ENCODE data around the gene SLC35D1. TPM values are rescaled to one million over a fixed set of nuclear protein-coding genes. Genes with fewer than 3 reads are reported as not detected.
A peak's percentile ranks its signal among the peaks of the same experiment; 100 is the strongest.

The SLC35D1 gene
- total and polyA plus RNA-seq, 2 donors from 2014 or later: 5.7 to 11.8 TPM

GRCh38 chr1:67058242-67058641 lies 4.3 kb upstream of the SLC35D1 start:
- no peaks in the 10 kb centered on the region for H3K4me1 ChIP-seq (ENCODE audit: control insufficient read depth in 2 of 3, insufficient read depth in 2 of 3, low read depth in 1 of 3, low read length in 3 of 3)

GRCh38 chr1:67053535-67053784 lies 488 bp downstream of the SLC35D1 start:
- no peak for TF ChIP-seq CTCF (IDR thresholded peaks at IDR 0.05; ENCODE audit: borderline replicate concordance, extremely low read depth, insufficient read depth)
- Histone ChIP-seq H3K9me3 (ENCODE audit: control insufficient read depth in 2 of 3, insufficient read depth in 1 of 3, low read length in 3 of 3) (no peaks in the 10 kb centered on the region), H3K4me3 (ENCODE audit: low read length in 3 of 3) (peak overlapping the region; percentile 83 to 96 (median 95)), H3K27me3 (ENCODE audit: control insufficient read depth, insufficient read depth, low read length) (no peaks in the 10 kb centered on the region), H3K4me1 (ENCODE audit: control insufficient read depth in 2 of 3, insufficient read depth in 2 of 3, low read depth in 1 of 3, low read length in 3 of 3) (peaks cover 0 to 5% (median 0%) of the 10 kb centered on the region in 3 donors), H3K36me3 (ENCODE audit: control insufficient read depth in 2 of 3, insufficient read depth in 3 of 3, low read length in 3 of 3) (peaks cover 0 to 4% (median 2%) of the 10 kb centered on the region in 3 donors), H3K9ac (ENCODE audit: low read length in 3 of 3) (peak overlapping the region; percentile 71 to 93 (median 93)), H3K27ac (ENCODE audit: low read depth in 2 of 2, low read length in 2 of 2) (peak overlapping the region; percentile 93 to 94)
- DNase-seq (peak in 3 of 5 donors; percentile 76 to 86 (median 79)), FAIRE-seq (no peak)
- intact Hi-C loops (cut with DNase I): no loop called here

More at GRCh38 chr1:67058242-67058641, 4.3 kb upstream of the SLC35D1 start:
- no peaks in the 10 kb centered on the region for H3K36me3 ChIP-seq (ENCODE audit: control insufficient read depth in 2 of 3, insufficient read depth in 3 of 3, low read length in 3 of 3)
- no peaks in the 10 kb centered on the region for H3K27me3 ChIP-seq (ENCODE audit: control insufficient read depth, insufficient read depth, low read length)
- FAIRE-seq (no peak), DNase-seq (no peak)
- intact Hi-C loops (cut with DNase I): no loop called here
- no peak for TF ChIP-seq CTCF (IDR thresholded peaks at IDR 0.05; ENCODE audit: borderline replicate concordance, extremely low read depth, insufficient read depth)
- no peak overlapping the region for H3K27ac ChIP-seq (ENCODE audit: low read depth in 2 of 2, low read length in 2 of 2)
- no peak overlapping the region for H3K4me3 ChIP-seq (ENCODE audit: low read length in 3 of 3)
- no peak overlapping the region for H3K9ac ChIP-seq (ENCODE audit: low read length in 3 of 3)
- H3K9me3 ChIP-seq (ENCODE audit: control insufficient read depth in 2 of 3, insufficient read depth in 1 of 3, low read length in 3 of 3): no peaks in the 10 kb centered on the region

GRCh38 chr1:67052741-67053534 lies 1.0 kb downstream of the SLC35D1 start:
- no peak for TF ChIP-seq CTCF (IDR thresholded peaks at IDR 0.05; ENCODE audit: borderline replicate concordance, extremely low read depth, insufficient read depth)
- peak overlapping the region; percentile 49 to 94 for H3K27ac ChIP-seq (ENCODE audit: low read depth in 2 of 2, low read length in 2 of 2)
- peak overlapping the region; percentile 71 to 93 (median 93) for H3K9ac ChIP-seq (ENCODE audit: low read length in 3 of 3)
- no peaks in the 10 kb centered on the region for H3K27me3 ChIP-seq (ENCODE audit: control insufficient read depth, insufficient read depth, low read length)
- FAIRE-seq (no peak), DNase-seq (peak; percentile 41 to 77 (median 69))
- peaks cover 0 to 5% (median 0%) of the 10 kb centered on the region in 3 donors for H3K4me1 ChIP-seq (ENCODE audit: control insufficient read depth in 2 of 3, insufficient read depth in 2 of 3, low read depth in 1 of 3, low read length in 3 of 3)
- H3K36me3 ChIP-seq (ENCODE audit: control insufficient read depth in 2 of 3, insufficient read depth in 3 of 3, low read length in 3 of 3): peaks cover 0 to 8% (median 2%) of the 10 kb centered on the region in 3 donors
- intact Hi-C loops (cut with DNase I): no loop called here
- H3K9me3 ChIP-seq (ENCODE audit: control insufficient read depth in 2 of 3, insufficient read depth in 1 of 3, low read length in 3 of 3): no peaks in the 10 kb centered on the region
- H3K4me3 ChIP-seq (ENCODE audit: low read length in 3 of 3): peak overlapping the region; percentile 83 to 96 (median 95)

Data from kidney (tissue), 14 donors.